ENCODE results near the gene CERKL.

DNA sequence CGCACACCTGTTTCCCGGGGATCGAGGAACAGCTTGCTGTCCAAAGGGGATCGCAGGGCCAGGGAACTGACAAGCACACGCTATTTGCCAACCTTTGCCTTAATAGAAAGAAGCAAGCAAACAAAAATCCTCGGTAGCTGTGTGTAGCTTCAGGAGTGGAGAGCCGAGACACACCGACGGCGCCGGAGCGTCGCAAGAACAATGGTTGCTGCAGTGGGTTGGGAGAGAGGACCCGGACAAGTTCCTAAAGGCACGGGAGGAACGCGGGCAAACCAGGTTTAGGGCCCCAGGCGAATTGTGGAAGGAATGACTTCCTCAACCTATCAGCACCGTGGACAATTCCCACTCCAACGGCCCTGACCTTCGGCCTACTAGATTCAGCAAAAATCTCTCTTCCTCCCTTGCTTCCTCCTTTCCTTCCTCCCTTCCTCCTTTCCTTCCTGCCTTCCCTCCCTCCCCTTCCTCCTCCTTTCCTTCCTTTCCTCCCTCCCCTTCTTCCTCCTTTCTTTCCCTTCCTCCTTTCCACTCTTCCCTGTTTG, 28.3 kb upstream of the CERKL start:
- no peak for TF ChIP-seq POLR2A (IDR thresholded peaks at IDR 0.05; ENCODE audit: low read depth, low read length)
- no peak for TF ChIP-seq TAF1 (IDR thresholded peaks at IDR 0.05; ENCODE audit: low read depth, low read length)
- TF ChIP-seq POLR2AphosphoS5 (IDR thresholded peaks at IDR 0.05; ENCODE audit: low read depth, low read length): no peak

Data from GM12891 (cell line).